Retina (tissue), 1 donor: Measurements from ENCODE around the gene KAZN.

Experiments
- DNase-seq: peaks from one replicate; pipeline ENCODE4 v3.0.0-alpha.2; 2016

Gene KAZN

GRCh38 chr1:14836426-14837140 is 238.1 kb downstream of the KAZN start:
- DNase-seq = no peak

GRCh38 chr1:14840374-14840773 is 241.9 kb downstream of the KAZN start:
- no peak for DNase-seq

DNA sequence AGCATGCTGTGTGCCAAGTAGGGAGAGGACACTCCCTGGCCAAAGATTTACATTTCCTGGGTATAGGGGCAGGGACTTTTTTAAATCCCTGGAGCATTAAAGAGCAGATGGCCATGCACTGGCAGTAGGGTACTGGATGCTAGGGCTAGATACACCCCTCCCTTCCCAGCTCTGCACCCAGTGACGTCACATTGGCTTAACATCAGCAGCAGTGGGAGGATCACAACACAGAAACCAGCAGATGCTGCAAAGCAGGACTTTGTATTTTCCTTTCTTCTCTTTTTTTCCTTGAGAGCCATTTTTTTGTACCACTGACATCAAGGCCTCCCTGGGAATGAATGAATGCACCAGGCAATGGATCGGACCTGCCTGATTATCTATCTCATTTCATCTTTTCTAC is 243.0 kb downstream of the KAZN start:
- DNase-seq = no peak

DNA sequence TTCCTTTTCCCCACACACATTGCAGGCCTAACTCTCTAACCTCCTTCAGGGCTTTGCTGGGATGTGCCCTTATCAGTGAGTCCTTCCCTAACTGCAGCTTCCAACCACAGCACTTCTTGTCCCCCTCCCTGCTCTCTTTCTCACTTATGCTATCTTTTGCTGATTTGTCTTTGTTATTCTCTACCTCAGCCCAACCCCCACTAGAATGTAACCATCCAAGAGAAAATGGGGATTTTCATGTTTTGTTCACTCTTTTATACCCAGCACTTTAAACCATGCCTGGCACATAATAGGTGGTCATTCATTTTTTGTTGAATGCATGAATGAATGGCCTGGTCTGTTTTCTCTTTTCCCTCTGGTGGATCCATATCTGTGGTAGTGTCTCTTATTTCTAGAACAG is 243.5 kb downstream of the KAZN start:
- no peak for DNase-seq

- DNase-seq = no peak
Measured at GRCh38 chr1:14842361-14842760, 243.9 kb downstream of the KAZN start.

GRCh38 chr1:14842891-14843290 is 244.4 kb downstream of the KAZN start:
- DNase-seq = no peak

GRCh38 chr1:14843525-14843924 is 245.0 kb downstream of the KAZN start:
- no peak for DNase-seq

DNA sequence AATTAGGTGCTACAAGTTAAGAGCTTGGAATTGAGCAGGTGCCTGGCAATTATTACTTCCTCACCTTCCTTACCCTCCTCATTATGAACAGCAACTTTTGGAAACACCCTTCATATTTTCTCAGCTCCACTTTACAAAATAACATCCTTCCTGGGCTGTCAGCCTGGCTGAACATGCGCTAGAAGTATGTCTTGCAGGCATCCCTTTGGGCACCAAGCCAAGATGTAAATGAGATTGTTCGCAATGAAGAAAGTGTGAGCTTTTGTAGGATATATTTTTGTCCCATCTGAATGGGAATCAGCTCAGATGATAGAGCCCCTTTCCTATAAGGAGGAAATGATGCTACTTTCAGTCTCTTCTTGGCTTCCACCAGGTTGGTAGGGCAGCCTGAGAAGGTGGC is 245.9 kb downstream of the KAZN start:
- no peak for DNase-seq

- DNase-seq = no peak
Measured at GRCh38 chr1:14844923-14845617, 246.6 kb downstream of the KAZN start.

DNA sequence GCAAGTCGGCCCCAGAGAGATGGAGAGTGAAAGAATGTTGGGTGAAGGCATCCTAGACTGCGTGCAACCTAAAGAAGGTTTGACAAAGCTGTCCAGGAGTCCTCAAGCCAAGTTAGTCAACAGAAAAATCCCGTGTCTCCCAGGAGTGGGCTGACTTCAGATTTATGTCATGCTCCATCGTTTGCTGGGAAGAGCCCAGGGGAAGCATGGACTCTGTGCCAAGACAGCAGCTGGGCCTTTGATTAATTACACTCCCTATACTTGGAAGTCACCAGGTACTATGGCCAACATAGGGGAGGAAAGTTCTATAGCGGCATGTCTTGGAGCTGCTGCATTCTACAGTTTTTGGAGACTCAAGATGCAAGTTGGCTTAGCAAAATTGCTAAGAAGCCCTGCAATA is 247.4 kb downstream of the KAZN start:
- DNase-seq = no peak

- no peak for DNase-seq
Measured at GRCh38 chr1:14846688-14847087, 248.2 kb downstream of the KAZN start.

- no peak for DNase-seq
Measured at GRCh38 chr1:14848203-14848602, 249.7 kb downstream of the KAZN start.

- DNase-seq = peak; percentile 45
Measured at GRCh38 chr1:14848625-14849024, 250.1 kb downstream of the KAZN start.

GRCh38 chr1:14849038-14849437 is 250.6 kb downstream of the KAZN start:
- DNase-seq = no peak

DNA sequence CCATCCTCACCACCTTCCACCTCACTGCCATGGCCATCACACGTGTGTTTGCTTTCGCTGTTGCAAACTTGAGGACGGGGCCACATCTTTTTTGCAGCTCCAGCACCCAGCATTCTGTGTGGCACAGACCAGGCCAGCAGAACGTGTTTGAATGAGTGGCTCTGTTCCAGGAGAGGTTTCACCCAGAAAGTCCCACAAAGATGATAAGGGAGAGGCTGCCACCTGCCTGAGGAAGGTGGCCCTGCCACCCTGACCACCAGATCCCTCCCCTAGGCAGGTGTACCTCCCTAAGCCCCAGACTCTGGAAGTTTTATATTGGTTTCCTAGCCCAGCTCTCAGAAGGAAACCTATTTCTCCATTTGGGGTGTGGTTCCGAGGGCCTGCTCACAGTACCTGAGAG is 252.1 kb downstream of the KAZN start:
- no peak for DNase-seq

GRCh38 chr1:14851760-14852159 is 253.3 kb downstream of the KAZN start:
- DNase-seq = no peak

- no peak for DNase-seq
Measured at GRCh38 chr1:14852291-14852690, 253.8 kb downstream of the KAZN start.

GRCh38 chr1:14853518-14853917 is 255.0 kb downstream of the KAZN start:
- DNase-seq = no peak

DNA sequence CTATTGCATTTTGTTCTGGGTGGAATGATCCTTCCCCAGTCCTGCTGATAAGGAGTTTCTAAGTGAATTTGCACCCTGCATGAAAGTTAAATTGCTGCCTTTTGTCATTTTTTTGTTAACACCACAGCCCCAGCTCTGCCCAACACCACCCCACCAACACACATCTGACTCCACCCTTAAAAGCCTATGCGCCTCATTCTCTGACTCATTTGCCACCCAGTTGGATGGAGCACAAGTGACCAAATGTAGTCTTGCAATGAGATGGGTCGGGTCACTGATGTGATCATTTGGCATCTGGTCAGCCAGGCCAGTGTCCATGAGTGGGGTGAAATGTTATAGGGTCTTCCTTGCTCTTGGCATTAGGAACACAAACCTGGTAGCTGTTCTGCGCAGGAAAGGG is 256.8 kb downstream of the KAZN start:
- DNase-seq = no peak

DNA sequence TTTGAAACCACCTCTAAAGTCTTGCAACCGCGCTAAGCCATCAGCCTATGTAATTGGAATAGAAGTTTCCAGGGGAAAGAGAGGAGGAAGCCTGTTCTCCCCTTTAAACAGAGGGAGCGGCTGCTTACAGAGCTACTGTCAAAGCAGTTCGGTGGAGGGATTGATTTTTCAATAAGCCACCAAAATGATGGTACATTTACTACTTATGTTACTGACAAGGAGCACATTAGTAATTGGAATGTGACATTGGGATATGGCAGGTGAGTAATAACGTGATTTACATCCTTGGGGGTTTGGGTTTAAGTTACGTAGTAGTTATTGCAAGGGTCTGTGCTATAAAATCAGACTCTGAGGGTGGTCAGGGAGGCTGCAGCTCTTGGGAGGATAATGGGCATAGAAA is 257.3 kb downstream of the KAZN start:
- DNase-seq = no peak

DNA sequence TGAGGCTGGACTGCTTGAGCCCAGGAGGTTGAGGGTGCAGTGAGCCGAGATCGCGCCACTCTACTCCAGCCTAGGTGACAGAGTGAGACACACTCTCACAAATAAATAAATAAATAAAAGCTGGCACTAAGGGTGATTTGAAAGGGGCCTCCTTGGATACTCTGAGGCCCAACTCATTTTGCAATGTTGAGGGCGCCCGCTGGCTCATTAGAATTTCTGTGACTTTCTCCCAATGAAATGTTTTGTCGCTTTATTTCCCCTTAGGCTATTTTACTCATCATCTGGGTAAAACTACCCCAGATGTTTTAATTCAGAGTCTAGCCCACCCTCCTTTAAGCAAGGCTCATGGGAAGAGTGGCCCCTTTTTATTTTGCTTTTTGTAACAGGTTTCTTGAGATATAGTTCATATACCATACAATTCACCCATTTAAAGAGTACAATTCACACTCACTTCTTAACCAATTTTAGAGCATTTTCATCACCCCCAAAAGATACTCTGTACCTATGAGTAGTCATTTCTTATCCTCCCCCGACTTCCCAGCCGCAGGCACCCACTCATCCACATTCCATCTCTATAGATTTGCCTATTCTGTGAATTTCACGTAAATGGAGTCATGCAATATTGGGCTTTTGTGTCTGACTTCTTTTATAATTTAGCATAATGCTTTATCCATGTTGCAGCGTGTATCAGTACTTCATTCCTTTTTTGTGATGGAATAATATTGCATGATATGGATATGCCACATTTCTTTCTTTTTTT is 259.1 kb downstream of the KAZN start:
- DNase-seq = no peak

DNA sequence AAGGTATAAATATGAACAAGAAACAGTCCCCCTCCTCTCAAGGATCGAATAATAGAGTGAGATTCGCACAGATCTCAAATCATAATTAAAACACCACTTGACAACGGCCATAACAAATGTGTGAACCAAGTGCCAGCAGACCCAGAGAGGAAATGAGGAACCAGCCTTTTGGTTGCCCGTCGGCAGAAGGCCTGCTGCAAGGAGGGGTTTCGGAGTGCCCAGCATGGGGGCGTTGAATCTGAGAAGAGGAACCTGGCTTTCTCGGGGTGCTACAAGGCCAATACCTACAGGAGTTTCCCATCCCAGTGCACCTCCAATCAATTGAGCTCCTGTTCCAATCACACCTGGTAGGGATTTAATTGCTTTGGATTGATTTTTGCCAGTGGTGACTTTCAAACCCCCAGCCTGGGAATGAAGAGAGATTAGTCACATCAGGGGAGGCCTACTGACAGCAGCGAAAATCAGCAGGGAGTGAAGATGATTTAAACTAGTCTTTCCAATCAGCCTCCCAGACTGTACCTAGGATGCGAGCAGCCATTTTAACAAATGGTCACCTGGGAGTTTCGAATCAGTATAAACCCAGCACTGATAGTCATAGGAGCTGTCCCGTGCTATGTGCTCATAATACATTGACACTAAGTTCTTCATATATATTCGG is 263.8 kb downstream of the KAZN start:
- no peak for DNase-seq

- no peak for DNase-seq
Measured at GRCh38 chr1:14865106-14865505, 266.6 kb downstream of the KAZN start.
